Activated T-helper 9 cell treated with anti-CD3 and anti-CD28 coated beads, Interleukin-2, amount 50 U/mL, for 16 hours (primary cell): ENCODE measurements around the gene PPP1R14C.

Source experiments
- DNase-seq: peaks from one replicate; pipeline ENCODE4 v3.0.0-alpha.2; 2020; ENCODE audit warnings: low read depth

The PPP1R14C gene

GRCh38 chr6:150271501-150272263 lies 128.8 kb downstream of the PPP1R14C start:
- DNase-seq, result no peak

DNA sequence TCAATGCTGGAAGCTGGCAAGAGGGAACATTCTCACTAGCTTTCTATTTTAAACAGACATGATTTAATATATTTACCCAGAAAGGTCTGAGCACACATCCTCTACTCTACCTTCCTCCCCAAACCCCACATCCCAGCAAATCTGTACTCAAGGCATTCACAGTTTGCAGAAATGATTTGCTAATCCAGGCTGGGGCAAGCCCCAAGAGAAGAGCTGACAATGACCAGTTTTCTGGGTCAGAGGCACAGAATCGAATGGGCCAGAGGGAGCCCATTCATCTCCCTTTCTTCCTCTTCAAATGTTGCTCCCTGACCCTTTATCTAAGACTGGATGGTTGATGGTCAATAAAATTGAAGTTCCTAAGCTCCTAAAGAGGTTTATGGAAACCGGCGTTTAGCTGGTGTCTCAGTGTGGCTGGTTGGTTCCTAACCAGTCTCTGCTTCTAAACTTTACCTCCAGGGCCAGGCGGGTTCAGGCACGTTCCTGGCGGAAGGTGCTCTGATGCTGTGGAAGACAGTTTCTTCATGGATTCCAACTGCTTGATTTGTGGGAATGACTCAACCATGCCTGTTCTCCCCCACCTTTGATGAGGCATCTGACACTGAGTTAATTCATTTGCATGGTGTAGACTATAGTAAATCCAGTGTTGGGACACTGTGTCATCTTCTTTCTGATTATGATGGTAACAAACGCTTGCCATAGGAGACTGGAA lies 129.6 kb downstream of the PPP1R14C start:
- no peak for DNase-seq

GRCh38 chr6:150272976-150273315 lies 130.1 kb downstream of the PPP1R14C start:
- no peak for DNase-seq

GRCh38 chr6:150273457-150274309 lies 130.8 kb downstream of the PPP1R14C start:
- no peak for DNase-seq

DNA sequence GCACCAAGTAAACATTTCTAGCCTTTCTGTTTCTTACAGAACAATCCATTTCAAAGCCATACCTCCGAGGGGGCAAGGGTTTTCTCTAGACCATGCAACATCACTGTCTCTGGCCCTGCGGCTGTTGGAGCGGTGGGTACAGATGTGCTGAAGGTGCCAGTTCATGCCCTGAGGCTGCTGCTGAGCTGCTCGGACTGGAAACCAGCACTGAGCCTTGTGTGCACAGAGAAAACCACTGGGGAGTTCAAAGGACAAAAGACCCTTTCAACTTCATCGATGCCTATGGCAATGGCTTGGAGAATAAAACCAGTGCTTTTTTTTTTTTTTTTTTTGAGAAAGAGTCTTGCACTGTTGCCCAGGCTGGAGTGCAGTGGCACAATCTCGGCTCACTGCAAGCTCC lies 132.6 kb downstream of the PPP1R14C start:
- DNase-seq, result no peak

- DNase-seq, result no peak
These were observed 133.5 kb downstream of the PPP1R14C start for GRCh38 chr6:150276168-150276936.

DNA sequence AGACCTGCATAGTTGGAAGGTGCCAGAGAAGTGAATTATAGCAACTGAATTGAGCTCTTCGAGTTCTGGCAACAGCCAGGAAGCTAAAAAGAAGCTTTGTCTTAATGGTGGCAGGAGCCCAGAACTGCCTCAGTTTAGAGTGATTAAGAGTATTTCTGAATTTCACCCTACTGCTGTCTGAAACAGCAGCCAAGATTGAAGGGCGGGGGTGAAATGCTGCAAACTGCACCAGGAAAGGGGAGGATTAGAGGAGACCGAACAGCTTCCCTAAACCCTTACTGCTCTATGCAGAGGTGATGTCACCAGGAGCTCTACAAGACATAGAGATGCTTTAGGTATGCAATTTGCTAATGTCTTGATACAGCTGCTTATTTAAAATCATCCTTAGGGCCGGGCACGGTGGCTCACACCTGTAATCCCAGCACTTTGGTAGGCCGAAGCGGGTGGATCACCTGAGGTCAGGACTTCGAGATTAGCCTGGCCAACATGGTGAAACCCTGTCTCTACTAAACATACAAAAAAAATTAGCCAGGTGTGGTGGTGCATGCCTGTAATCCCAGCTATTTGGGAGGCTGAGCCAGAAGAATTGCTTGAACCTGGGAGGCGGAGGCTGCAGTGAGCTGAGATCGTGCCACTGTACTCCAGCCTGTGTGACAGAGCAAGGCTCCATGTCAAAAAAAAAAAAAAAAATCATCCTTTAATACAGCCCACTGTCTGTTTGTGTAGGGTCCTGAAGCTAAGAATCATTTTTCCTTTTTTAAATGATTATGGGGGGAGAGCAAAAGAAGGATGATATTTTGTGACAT lies 134.3 kb downstream of the PPP1R14C start:
- no peak for DNase-seq

GRCh38 chr6:150279533-150279932 lies 136.7 kb downstream of the PPP1R14C start:
- DNase-seq, result no peak

- DNase-seq, result no peak
These were observed 137.9 kb downstream of the PPP1R14C start for GRCh38 chr6:150280703-150281102.

GRCh38 chr6:150281767-150282166 lies 138.9 kb downstream of the PPP1R14C start:
- no peak for DNase-seq

GRCh38 chr6:150282806-150283205 lies 140.0 kb downstream of the PPP1R14C start:
- no peak for DNase-seq

DNA sequence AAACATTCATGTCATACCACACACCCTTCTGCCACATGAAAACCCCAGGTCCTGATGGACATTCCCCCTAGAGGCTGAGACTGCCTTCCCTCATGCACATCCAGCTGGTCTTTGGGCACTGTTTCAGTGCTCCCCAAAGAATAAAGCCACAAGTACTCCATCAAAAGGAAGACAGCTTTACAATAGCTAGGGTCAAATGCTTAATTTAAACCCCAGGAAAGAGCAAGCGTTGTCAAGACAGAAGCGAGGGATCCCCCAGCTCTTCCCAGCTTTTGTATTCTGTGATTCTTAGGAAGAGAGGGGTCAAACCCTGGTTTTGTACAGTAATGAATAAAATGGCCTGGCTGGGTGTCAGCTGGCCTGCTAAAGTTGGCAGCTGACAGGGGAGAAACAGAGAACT lies 143.6 kb downstream of the PPP1R14C start:
- no peak for DNase-seq

GRCh38 chr6:150286912-150287311 lies 144.1 kb downstream of the PPP1R14C start:
- no peak for DNase-seq

GRCh38 chr6:150288456-150288855 lies 145.6 kb downstream of the PPP1R14C start:
- no peak for DNase-seq

DNA sequence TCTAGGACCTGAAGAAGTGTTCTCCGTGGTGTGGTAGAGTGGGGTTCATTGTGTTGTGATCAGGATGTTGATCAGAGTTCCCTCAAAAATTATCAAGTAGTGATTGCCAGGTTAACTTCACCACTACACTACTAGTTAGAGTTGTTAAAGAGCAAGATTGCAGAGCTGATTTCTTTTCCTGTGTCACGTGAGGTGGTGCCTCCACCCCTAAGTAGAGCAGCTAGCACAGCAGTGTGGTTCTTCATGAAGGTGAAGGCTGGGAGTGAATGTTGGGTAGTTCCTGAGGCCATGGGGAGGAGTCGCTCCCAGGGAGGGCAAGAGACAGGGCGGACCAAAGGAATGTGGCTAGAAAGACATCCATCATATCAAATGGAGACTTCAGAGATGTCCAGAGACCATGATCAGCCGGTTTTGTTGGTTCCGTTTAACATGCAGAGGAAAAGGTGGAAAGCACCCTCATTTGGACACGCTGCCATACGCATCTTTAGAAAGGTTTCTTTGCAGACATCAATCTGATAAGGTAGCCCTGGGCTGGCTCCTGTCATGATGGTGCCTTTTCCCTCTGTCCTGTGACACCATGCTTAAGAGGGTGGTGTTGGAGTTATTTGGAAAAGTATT lies 146.7 kb downstream of the PPP1R14C start:
- no peak for DNase-seq

GRCh38 chr6:150290429-150290828 lies 147.6 kb downstream of the PPP1R14C start:
- no peak for DNase-seq

- DNase-seq, result no peak
These were observed 149.3 kb downstream of the PPP1R14C start for GRCh38 chr6:150291968-150292710.

DNA sequence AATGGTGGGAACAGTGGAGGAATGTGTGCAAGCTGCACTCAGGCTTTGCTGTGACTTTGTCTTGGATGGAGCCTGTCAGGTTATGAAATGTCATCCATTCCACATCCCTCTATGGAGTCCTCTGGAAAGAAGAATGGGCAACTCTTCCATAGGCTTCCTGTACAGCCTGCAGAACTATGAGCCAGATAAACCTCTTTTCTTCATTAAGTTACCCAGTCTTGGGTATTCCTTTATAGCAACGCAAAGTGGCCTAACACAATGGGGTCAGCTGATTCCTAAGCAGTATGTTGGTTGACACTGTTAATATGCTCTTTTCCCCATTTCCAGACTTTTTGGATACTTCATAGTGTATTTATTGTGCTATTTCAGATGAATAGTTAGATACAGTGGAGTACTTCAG lies 150.2 kb downstream of the PPP1R14C start:
- DNase-seq, result no peak

DNA sequence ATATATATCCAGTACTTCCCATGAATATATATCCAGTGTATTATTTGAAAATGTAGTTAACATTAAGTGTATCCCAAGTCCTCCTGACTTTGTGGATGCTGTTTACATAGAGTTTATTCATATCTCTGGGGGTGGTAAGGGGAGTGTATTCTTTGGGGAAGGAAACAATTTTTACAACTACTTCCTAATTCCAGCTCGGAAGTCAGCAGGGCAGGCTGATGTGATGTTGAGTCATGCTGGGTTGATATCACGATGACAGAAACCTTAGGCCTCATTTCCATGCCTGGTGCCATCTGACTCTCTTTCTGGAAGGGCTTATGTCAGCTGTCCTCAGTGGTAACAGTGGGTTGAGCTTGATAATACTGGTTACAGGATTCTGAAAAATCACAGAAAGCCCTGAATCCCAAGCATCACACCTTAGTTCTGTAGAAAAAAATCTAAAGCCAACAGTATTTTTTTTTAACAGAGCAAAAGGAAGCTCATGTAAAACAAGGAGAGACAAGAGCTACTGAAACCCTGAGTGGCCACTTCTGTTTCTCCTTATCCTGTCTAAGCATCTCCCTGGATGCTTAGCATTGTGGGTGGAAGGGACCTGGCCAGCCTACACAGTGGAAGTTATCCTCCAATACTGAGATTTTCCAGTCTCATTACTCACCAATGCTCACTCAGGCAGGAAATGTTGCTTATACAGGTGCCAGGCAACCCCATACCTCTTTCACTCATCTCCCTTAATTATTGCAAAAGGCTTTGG lies 150.8 kb downstream of the PPP1R14C start:
- no peak for DNase-seq
